ENCODE data around the gene VIP.

VIP gene

DNA sequence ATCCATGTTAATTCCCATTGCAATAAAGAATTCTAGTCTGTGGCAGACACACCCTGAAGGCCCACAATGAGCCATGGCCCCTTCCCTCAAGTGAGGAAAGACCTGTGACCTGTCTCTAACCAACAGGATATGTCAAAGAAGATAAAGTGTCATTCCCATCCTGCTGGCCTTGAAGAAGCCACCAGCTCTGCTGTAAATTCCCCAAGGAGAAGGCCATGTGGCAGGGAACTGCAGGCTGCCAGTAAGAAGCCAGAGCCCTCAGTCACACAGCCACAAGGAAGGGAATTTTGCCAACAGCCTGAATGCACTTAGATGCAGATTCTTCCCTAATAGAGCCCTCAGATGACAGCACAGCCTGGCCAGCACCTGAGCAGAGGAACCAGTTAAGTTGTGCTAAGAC, 24.8 kb downstream of the VIP start:
- H3K27ac ChIP-seq, result no peak overlapping the region
- no peak overlapping the region for H3K4me3 ChIP-seq

DNA sequence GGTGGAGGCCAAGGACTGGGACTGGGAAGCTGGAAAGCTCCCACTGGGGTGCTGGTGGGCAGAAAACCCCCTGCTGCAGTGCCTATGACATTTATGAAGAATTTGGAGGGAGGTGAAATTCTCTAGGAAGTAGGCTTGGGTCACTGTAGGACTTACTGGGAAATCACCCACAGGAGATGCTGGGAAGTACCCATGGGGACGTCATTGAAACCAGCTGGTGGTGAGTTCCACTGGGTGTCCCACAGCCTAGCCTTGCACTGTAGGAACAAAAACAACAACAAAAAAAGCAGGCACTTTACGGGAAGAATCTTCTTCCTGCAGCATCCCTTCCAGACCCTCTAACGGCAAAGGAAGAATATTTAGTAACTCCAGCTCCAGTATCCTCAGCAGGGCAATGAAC, 26.2 kb downstream of the VIP start:
- no peak overlapping the region for H3K4me3 ChIP-seq
- no peak overlapping the region for H3K27ac ChIP-seq

DNA sequence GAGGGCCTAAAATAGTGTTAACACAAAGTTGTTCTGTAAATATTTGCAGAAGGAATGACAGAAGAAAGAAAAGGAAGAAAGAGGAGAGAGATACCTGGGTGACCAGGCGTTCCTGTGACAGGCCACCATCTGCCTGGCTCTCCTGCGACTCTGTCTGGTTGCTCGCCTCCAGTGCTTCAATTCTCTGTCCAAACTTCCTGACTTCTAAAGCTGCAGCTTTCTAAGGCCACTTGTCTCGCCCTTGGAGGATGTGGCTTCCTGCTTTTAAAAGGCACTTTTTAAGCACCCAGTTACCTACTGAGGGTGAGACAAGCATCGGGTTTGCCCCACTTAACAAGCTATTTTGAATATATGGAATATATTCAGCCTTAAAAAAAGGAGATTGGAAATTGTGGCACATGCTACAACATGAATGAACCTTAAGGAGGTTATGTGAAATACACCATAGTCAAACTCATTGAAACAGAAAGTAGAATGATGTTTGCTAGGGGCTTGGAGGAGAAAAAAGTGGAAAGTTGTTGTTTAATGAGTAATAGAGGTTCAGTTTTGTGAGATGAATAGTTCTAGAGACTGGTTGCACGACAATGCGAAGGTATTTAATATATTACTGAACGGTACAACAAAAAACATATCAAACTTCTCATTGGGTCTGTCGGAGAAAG, 32.8 kb downstream of the VIP start:
- Histone ChIP-seq H3K4me3 (no peak overlapping the region), H3K27ac (no peak overlapping the region)

DNA sequence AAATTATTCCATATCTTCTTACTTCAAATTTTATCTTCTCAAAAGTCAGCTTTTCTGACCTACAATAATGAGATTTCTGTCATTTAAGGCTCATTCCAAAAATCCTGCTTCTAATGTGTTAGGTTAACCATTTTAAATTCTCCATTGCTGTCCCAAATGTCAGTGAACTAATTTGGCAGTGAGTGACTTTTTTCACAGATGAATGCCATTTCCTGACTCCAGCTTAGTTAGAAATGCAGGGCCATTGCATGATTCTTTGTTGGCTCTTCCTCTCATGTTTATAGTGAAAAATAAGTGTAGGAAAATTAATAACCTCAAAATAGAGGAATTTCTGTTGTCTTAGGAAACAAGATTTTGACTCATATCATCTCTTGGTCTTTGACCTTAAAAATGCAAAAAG, 44.1 kb downstream of the VIP start:
- no peak overlapping the region for H3K27ac ChIP-seq

GRCh38 chr6:152804150-152804549, 53.6 kb downstream of the VIP start:
- no peak overlapping the region for H3K27ac ChIP-seq
- H3K4me3 ChIP-seq, result no peak overlapping the region

More for the DNA sequence above, 44.1 kb downstream of the VIP start:
- H3K4me3 ChIP-seq, result no peak overlapping the region
